Endothelial cell of umbilical vein (primary cell): ENCODE data around the gene ALG8. TPM values are rescaled to one million over a fixed set of nuclear protein-coding genes. Genes with fewer than 3 reads are reported as not detected.
A peak's percentile ranks its signal among the peaks of the same experiment; 100 is the strongest.

ENCODE experiments used
- BruUV-seq: library from RNA; stranded (reverse); fragments of 400-500 nt; replicated peaks from 2 replicates; lab custom pipeline; 2021; lab: Mats Ljungman, UMichigan
- CTCF ChIA-PET: fragments of 300-600, 350-600 bp; sonication (Branson Sonifier 250); formaldehyde crosslinking; loops from one replicate; lab custom pipeline; 2021; ENCODE audit warnings: antibody characterized with exemption, inconsistent platforms; lab: Charles Lee
- POLR2A ChIA-PET: fragments of 300-600, 350-600 bp; sonication (Branson Sonifier 250); formaldehyde crosslinking; loops from one replicate; lab custom pipeline; 2021; ENCODE audit warnings: antibody characterized with exemption, inconsistent platforms; lab: Charles Lee
- DNase-seq: peaks from one replicate; pipeline ENCODE4 v3.0.0-alpha.2; 2011; ENCODE audit warnings: low read depth, low spot score
- FAIRE-seq: peaks from 2 replicates; lab custom pipeline; 2011; peaks lifted over from hg19 to GRCh38; lab: Jason Lieb, UNC
- H2AFZ ChIP-seq: 2 replicates; pipeline ENCODE4 v1.6.0; 2012; ENCODE audit warnings: low read depth, low read length, control low read depth, inconsistent platforms
- H3K27ac ChIP-seq: 2 replicates; pipeline ENCODE4 v1.5.1; 2011; ENCODE audit warnings: low read depth, mild to moderate bottlenecking, control low read depth, low read length, moderate library complexity; ENCODE audit not compliant: insufficient read depth
- H3K27me3 ChIP-seq, 2 experiments: 2 replicates each; pipeline versions ENCODE4 v1.6.0 to v1.6.1; 2011; ENCODE audit warnings: low read length in 2 of 2, mixed read lengths in 1 of 2; ENCODE audit not compliant: control insufficient read depth in 2 of 2, insufficient read depth in 2 of 2
- H3K36me3 ChIP-seq, 2 experiments: 2 replicates in 1 of 2; 3 replicates in 1 of 2; pipeline ENCODE4 v1.5.1; 2011; ENCODE audit warnings: low read length in 2 of 2, mild to moderate bottlenecking in 1 of 2, moderate library complexity in 1 of 2; ENCODE audit not compliant: control insufficient read depth in 2 of 2, insufficient read depth in 2 of 2; ENCODE audit errors: extremely low read depth in 1 of 2
- H3K4me1 ChIP-seq: 3 replicates; pipeline ENCODE4 v1.5.1; 2011; ENCODE audit warnings: mild to moderate bottlenecking, low read length; ENCODE audit not compliant: control insufficient read depth, insufficient read depth; ENCODE audit errors: extremely low read depth
- H3K4me2 ChIP-seq: 2 replicates; pipeline ENCODE4 v1.6.1; 2011; ENCODE audit warnings: low read length, control low read depth, mixed read lengths; ENCODE audit not compliant: insufficient read depth
- H3K4me3 ChIP-seq, 3 experiments: fragments of 200-600 bp in 1 of 3; sonication (generic), shearing (Covaris generic) in 1 of 3; replicated peaks in 1 of 3; 2 replicates each; pipeline ENCODE4 v1.5.1; 2011 to 2016; ENCODE audit warnings: control low read depth in 3 of 3, low read length in 3 of 3, mild to moderate bottlenecking in 2 of 3, inconsistent platforms in 1 of 3, low read depth in 1 of 3, moderate library complexity in 1 of 3; ENCODE audit not compliant: insufficient read depth in 1 of 3
- H3K79me2 ChIP-seq: 2 replicates; pipeline ENCODE4 v1.6.0; 2012; ENCODE audit warnings: low read length, inconsistent platforms; ENCODE audit not compliant: control insufficient read depth, insufficient read depth
- H3K9ac ChIP-seq: replicated peaks from 2 replicates; pipeline ENCODE3; 2011; ENCODE audit warnings: low read length, control low read depth; ENCODE audit not compliant: insufficient read depth; ENCODE audit errors: extremely low read depth
- H3K9me1 ChIP-seq: replicated peaks from 3 replicates; pipeline ENCODE4 v1.6.0; 2011; ENCODE audit warnings: mild to moderate bottlenecking, low read length; ENCODE audit not compliant: control insufficient read depth, insufficient read depth; ENCODE audit errors: extremely low read depth
- H3K9me3 ChIP-seq: replicated peaks from 2 replicates; pipeline ENCODE4 v1.5.1; 2012; ENCODE audit warnings: low read length, inconsistent platforms; ENCODE audit not compliant: control insufficient read depth, insufficient read depth
- H4K20me1 ChIP-seq: replicated peaks from 2 replicates; pipeline ENCODE3; 2011; ENCODE audit warnings: mild to moderate bottlenecking, low read length; ENCODE audit not compliant: control insufficient read depth, insufficient read depth; ENCODE audit errors: extremely low read depth
- CTCF ChIP-seq, 2 donors: IDR thresholded peaks; 1 replicate in 1 of 2; 2 replicates in 1 of 2; pipeline ENCODE4 v1.5.1; 2011; ENCODE audit warnings: low read length in 2 of 2, mild to moderate bottlenecking in 2 of 2, moderate library complexity in 2 of 2, control low read depth in 1 of 2, inconsistent platforms in 1 of 2, low read depth in 1 of 2; ENCODE audit not compliant: insufficient read depth in 1 of 2; ENCODE audit errors: extremely low read depth in 1 of 2
- EZH2 ChIP-seq: IDR thresholded peaks from 2 replicates; pipeline ENCODE4 v1.6.1; 2012; ENCODE audit warnings: borderline replicate concordance, low read depth, mild to moderate bottlenecking, moderate library complexity, low read length, inconsistent platforms; ENCODE audit not compliant: severe bottlenecking
- FOS ChIP-seq: IDR thresholded peaks from 2 replicates; pipeline ENCODE4 v1.6.1; 2011; ENCODE audit warnings: mild to moderate bottlenecking, low read length, moderate library complexity, borderline replicate concordance; ENCODE audit not compliant: insufficient read depth
- GATA2 ChIP-seq: IDR thresholded peaks from 2 replicates; pipeline ENCODE4 v1.7.0; 2011; ENCODE audit warnings: low read depth, mild to moderate bottlenecking, moderate library complexity, mixed read lengths, low read length; ENCODE audit not compliant: insufficient read length, insufficient read depth
- JUN ChIP-seq: IDR thresholded peaks from 2 replicates; pipeline ENCODE4 v1.6.1; 2011; ENCODE audit warnings: borderline replicate concordance, low read depth; ENCODE audit not compliant: insufficient read length, insufficient read depth
- MYC ChIP-seq: IDR thresholded peaks from one replicate; pipeline ENCODE4 v1.6.1; 2011; ENCODE audit warnings: mild to moderate bottlenecking, low read depth, low read length
- POLR2A ChIP-seq: IDR thresholded peaks from 2 replicates; pipeline ENCODE4 v1.6.1; 2012; ENCODE audit warnings: low read depth, mild to moderate bottlenecking, control low read depth, low read length
- POLR2AphosphoS5 ChIP-seq: IDR thresholded peaks from 2 replicates; pipeline ENCODE4 v1.6.1; 2012; ENCODE audit warnings: low read depth, mild to moderate bottlenecking, control low read depth, low read length, moderate library complexity; ENCODE audit not compliant: insufficient read depth
- dilution Hi-C: fragments of 300-500 bp; cut with MboI; formaldehyde crosslinking; loops from one replicate; pipeline ENCODE4 v1.15.0; 2019; ENCODE audit warnings: low sequenced_read_pairs; ENCODE audit not compliant: extremely low pct_ligation_motif_present
- intact Hi-C: fragments of 100-400 bp; cut with micrococcal nuclease; formaldehyde crosslinking; loops from one replicate; pipeline ENCODE4 v1.10.0; 2022
- polyA plus RNA-seq, 4 experiments: library from polyadenylated mRNA; depleted of rRNA in 3 of 4; stranded (reverse) in 3 of 4; unstranded in 1 of 4; fragments of >200 nt; gene quantifications; 2 replicates each; pipeline versions ENCODE4 v1.2.1 to v1.2.3, GENCODE V29; 2011 to 2012; ENCODE audit warnings: missing spikeins in 1 of 4
- total RNA-seq: library from RNA; stranded (reverse); gene quantifications from 2 replicates; pipeline ENCODE4 v1.2.3, GENCODE V29; 2021
- TF ChIP-seq, protein P1 (sequence below): IDR thresholded peaks from 2 replicates; pipeline ENCODE4 v1.6.1; 2011; ENCODE audit not compliant: insufficient read depth, insufficient read length

ALG8 gene
- total and polyA plus RNA-seq, 2 donors (not counting 3 experiments of a cell fraction or from before 2014, with no cell fraction given) = 43.9 to 48.2 TPM

DNA sequence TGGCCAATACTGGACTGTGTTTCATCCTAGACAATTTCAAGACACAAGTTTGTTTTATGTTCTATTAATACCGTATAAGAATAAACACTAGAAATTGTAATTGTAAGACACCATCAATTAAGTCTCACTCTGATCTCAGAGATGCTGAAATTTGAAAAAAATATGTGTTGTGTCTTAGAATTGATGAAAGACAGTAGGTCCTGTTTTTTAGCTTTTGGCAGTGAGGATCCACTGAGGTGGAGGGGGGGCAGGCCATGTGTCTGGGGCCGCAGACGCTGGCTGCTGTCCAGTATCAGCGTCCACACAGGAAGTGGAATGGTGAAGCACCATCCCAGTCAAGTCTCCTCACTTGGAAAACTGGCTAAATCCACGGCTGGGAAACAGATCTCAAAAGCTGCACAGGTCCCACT is 22.5 kb upstream of the ALG8 start:
- CTCF ChIA-PET = interaction anchor here (1.1 to 1.5 kb wide), 2 partner anchors 9 to 10 kb away, joined by 3 to 4 read pairs; no protein-coding TSS in a partner anchor
- no TSS peak for BruUV-seq
- H3K9me1 ChIP-seq = no peaks in the 10 kb centered on the region
- POLR2A ChIA-PET = no interaction called here
- H3K9me3 ChIP-seq = no peaks in the 10 kb centered on the region
- no peak overlapping the region for H2AFZ ChIP-seq
- no peak overlapping the region for H3K27ac ChIP-seq
- no peaks in the 10 kb centered on the region for H3K36me3 ChIP-seq
- no peak overlapping the region for H3K9ac ChIP-seq
- no peak for TF ChIP-seq CTCF (IDR thresholded peaks at IDR 0.05; ENCODE audit: extremely low read depth in 1 of 2, insufficient read depth in 1 of 2, low read depth in 1 of 2, low read length in 2 of 2)
- no peak for TF ChIP-seq POLR2A
- TF ChIP-seq POLR2AphosphoS5 = no peak
- TF ChIP-seq GATA2 = no peak
- no peak for TF ChIP-seq JUN
- TF ChIP-seq, protein P1, sequence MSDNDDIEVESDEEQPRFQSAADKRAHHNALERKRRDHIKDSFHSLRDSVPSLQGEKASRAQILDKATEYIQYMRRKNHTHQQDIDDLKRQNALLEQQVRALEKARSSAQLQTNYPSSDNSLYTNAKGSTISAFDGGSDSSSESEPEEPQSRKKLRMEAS = no peak
- TF ChIP-seq MYC = no peak
- TF ChIP-seq FOS = no peak
- TF ChIP-seq EZH2 = no peak
- FAIRE-seq = no peak
- no peak overlapping the region for H3K4me2 ChIP-seq
- no peaks in the 10 kb centered on the region for H3K4me1 ChIP-seq
- intact Hi-C loops = no loop called here
- DNase-seq = peak; percentile 32
- no peaks in the 10 kb centered on the region for H4K20me1 ChIP-seq
- dilution Hi-C loops = no loop called here
- H3K27me3 ChIP-seq = no peaks in the 10 kb centered on the region
- no peaks in the 10 kb centered on the region for H3K79me2 ChIP-seq
- H3K4me3 ChIP-seq = no peak overlapping the region
